ENCODE data around the gene BRSK1. TPM values are rescaled to one million over a fixed set of nuclear protein-coding genes. Genes with fewer than 3 reads are reported as not detected.
A peak's percentile ranks its signal among the peaks of the same experiment; 100 is the strongest.

Gene BRSK1
- total RNA-seq, 1 donor from 2014 or later: 43.4 TPM

- no peaks in the 10 kb centered on the region for H3K36me3 Mint-ChIP-seq
- peaks cover 25% of the 10 kb centered on the region for H3K27me3 Mint-ChIP-seq (ENCODE audit: low read depth)
- TF ChIP-seq CTCF (IDR thresholded peaks at IDR 0.05; ENCODE audit: unreplicated experiment): no peak
- H3K4me1 Mint-ChIP-seq: peaks cover 3% of the 10 kb centered on the region
- no peak for DNase-seq (ENCODE audit: low spot score in 2 of 2, unreplicated experiment in 2 of 2)
- no peak overlapping the region for H3K4me3 Mint-ChIP-seq
- H3K27ac Mint-ChIP-seq: no peak overlapping the region
- H3K9me3 Mint-ChIP-seq: no peaks in the 10 kb centered on the region
Measured at GRCh38 chr19:55360902-55361301, 77.1 kb downstream of the BRSK1 start.

Small RNAs within 50 kb of the gene (microRNA-seq; reads per million reads assigned to microRNA genes)
- gene MIR6802: 1.8 reads per million
- 5.0 reads per million, percentile 18 among the genes with 10 or more reads in this experiment for gene MIR6803

Other genes starting within 250 kb of the BRSK1 start
- 0.78 to 1.4 TPM (median 1.4 TPM) in 3 replicates for gene GP6, start 245.7 kb upstream of the BRSK1 start, total RNA-seq
- 81.0 to 88.6 TPM (median 85.7 TPM) in 3 replicates for gene RDH13, start 220.8 kb upstream of the BRSK1 start, total RNA-seq
- gene EPS8L1, start 208.1 kb upstream of the BRSK1 start, total RNA-seq: 375 to 425 TPM (median 396 TPM) in 3 replicates
- 100 to 111 TPM (median 109 TPM) in 3 replicates for gene PPP1R12C, start 166.4 kb upstream of the BRSK1 start, total RNA-seq
- gene TNNT1, start 134.8 kb upstream of the BRSK1 start, total RNA-seq: 47.5 to 57.5 TPM (median 48.9 TPM) in 3 replicates
- gene TNNI3, start 126.3 kb upstream of the BRSK1 start, total RNA-seq: 6.3 to 9.1 TPM (median 8.9 TPM) in 3 replicates
- 2.9 to 4.4 TPM (median 3.3 TPM) in 3 replicates for gene DNAAF3, start 117.4 kb upstream of the BRSK1 start, total RNA-seq
- 0.32 to 0.67 TPM (median 0.47 TPM) in 3 replicates for gene SYT5, start 103.7 kb upstream of the BRSK1 start, total RNA-seq
- gene PTPRH, start 74.5 kb upstream of the BRSK1 start, total RNA-seq: 10.4 to 10.7 TPM (median 10.5 TPM) in 3 replicates
- 5.9 to 6.7 TPM (median 6.7 TPM) in 3 replicates for gene TMEM86B, start 55.2 kb upstream of the BRSK1 start, total RNA-seq
- gene PPP6R1, start 25.0 kb upstream of the BRSK1 start, total RNA-seq: 70.1 to 73.0 TPM (median 71.5 TPM) in 3 replicates
- 28.9 to 30.4 TPM (median 29.1 TPM) in 3 replicates for gene HSPBP1, start 3.9 kb upstream of the BRSK1 start, total RNA-seq
- gene TMEM150B, start 41.3 kb downstream of the BRSK1 start, total RNA-seq: not detected in 3 replicates
- gene KMT5C, start 55.9 kb downstream of the BRSK1 start, total RNA-seq: 51.3 to 54.0 TPM (median 51.9 TPM) in 3 replicates
- 7.3 to 11.5 TPM (median 7.3 TPM) in 3 replicates for gene COX6B2, start 70.7 kb downstream of the BRSK1 start, total RNA-seq
- gene GARIN5B, start 79.3 kb downstream of the BRSK1 start, total RNA-seq: 0.13 to 0.34 TPM (median 0.27 TPM) in 3 replicates
- gene IL11, start 86.5 kb downstream of the BRSK1 start, total RNA-seq: 10.0 to 12.9 TPM (median 11.6 TPM) in 3 replicates
- gene TMEM190, start 92.8 kb downstream of the BRSK1 start, total RNA-seq: 2.2 to 2.4 TPM (median 2.4 TPM) in 3 replicates
- 2.3 to 2.9 TPM (median 2.3 TPM) in 3 replicates for gene TMEM238, start 100.3 kb downstream of the BRSK1 start, total RNA-seq
- 1,773 to 1,819 TPM (median 1,790 TPM) in 3 replicates for gene RPL28, start 101.9 kb downstream of the BRSK1 start, total RNA-seq
- gene UBE2S, start 123.8 kb downstream of the BRSK1 start, total RNA-seq: 65.3 to 77.0 TPM (median 73.2 TPM) in 3 replicates
- gene SHISA7, start 159.3 kb downstream of the BRSK1 start, total RNA-seq: 0.04 TPM in 1 of 3 replicates, not detected in the others
- 35.0 to 39.2 TPM (median 38.6 TPM) in 3 replicates for gene ISOC2, start 177.6 kb downstream of the BRSK1 start, total RNA-seq
- gene C19orf85, start 180.8 kb downstream of the BRSK1 start, total RNA-seq: not detected in 3 replicates
- gene ZNF628, start 192.6 kb downstream of the BRSK1 start, total RNA-seq: 19.0 to 23.1 TPM (median 22.0 TPM) in 3 replicates
- gene NAT14, start 201.2 kb downstream of the BRSK1 start, total RNA-seq: 52.6 to 54.4 TPM (median 53.1 TPM) in 3 replicates
- 7.0 to 8.5 TPM (median 7.8 TPM) in 3 replicates for gene SSC5D, start 204.4 kb downstream of the BRSK1 start, total RNA-seq

Data from mesothelial cell of epicardium (in vitro differentiated cells).